GM12875 (cell line): ENCODE measurements around the gene MTF2.

Experiments
- H3K4me3 ChIP-seq: one replicate; pipeline ENCODE4 v1.5.1; 2011; ENCODE audit warnings: low read depth, low read length, control low read depth
- CTCF ChIP-seq: IDR thresholded peaks from 2 replicates; pipeline ENCODE4 v1.5.1; 2011; ENCODE audit warnings: low read depth, mild to moderate bottlenecking, control low read depth, inconsistent platforms, low read length, moderate library complexity, borderline replicate concordance; ENCODE audit not compliant: insufficient read depth

Gene MTF2

GRCh38 chr1:93114391-93114790, 35.3 kb downstream of the MTF2 start:
- H3K4me3 ChIP-seq, result no peak overlapping the region
- no peak for TF ChIP-seq CTCF

GRCh38 chr1:93120614-93121013, 41.5 kb downstream of the MTF2 start:
- no peak overlapping the region for H3K4me3 ChIP-seq
- no peak for TF ChIP-seq CTCF

- no peak overlapping the region for H3K4me3 ChIP-seq
- TF ChIP-seq CTCF, result no peak
Observed at GRCh38 chr1:93123201-93123783, 44.2 kb downstream of the MTF2 start.

GRCh38 chr1:93124556-93125355, 45.7 kb downstream of the MTF2 start:
- no peak overlapping the region for H3K4me3 ChIP-seq

GRCh38 chr1:93129507-93130099, 50.5 kb downstream of the MTF2 start:
- no peak overlapping the region for H3K4me3 ChIP-seq
- no peak for TF ChIP-seq CTCF

More at GRCh38 chr1:93124556-93125355, 45.7 kb downstream of the MTF2 start:
- TF ChIP-seq CTCF, result no peak

- H3K4me3 ChIP-seq, result no peak overlapping the region
- no peak for TF ChIP-seq CTCF
Observed at GRCh38 chr1:93132638-93133037, 53.6 kb downstream of the MTF2 start.
